Epithelial cell of esophagus (primary cell): ENCODE data around the gene NXN.
"Not testable (repeated sequence)": the region's sequence is repeated elsewhere in the genome, so short reads cannot be mapped to it uniquely, and the experiment has no call there.

Experiments used
- DNase-seq: peaks from one replicate; pipeline ENCODE4 v3.0.0; 2010; ENCODE audit warnings: low read depth
- H3K4me3 ChIP-seq: 2 replicates; pipeline ENCODE4 v1.5.1; 2011; ENCODE audit warnings: mild to moderate bottlenecking, low read length, control low read depth
- TF ChIP-seq, protein P1 (sequence below): IDR thresholded peaks from 2 replicates; pipeline ENCODE4 v1.5.1; 2011; ENCODE audit warnings: low read depth, mild to moderate bottlenecking, low read length, control low read depth, inconsistent platforms; ENCODE audit not compliant: insufficient read depth; ENCODE audit errors: missing control alignments

Gene NXN

DNA sequence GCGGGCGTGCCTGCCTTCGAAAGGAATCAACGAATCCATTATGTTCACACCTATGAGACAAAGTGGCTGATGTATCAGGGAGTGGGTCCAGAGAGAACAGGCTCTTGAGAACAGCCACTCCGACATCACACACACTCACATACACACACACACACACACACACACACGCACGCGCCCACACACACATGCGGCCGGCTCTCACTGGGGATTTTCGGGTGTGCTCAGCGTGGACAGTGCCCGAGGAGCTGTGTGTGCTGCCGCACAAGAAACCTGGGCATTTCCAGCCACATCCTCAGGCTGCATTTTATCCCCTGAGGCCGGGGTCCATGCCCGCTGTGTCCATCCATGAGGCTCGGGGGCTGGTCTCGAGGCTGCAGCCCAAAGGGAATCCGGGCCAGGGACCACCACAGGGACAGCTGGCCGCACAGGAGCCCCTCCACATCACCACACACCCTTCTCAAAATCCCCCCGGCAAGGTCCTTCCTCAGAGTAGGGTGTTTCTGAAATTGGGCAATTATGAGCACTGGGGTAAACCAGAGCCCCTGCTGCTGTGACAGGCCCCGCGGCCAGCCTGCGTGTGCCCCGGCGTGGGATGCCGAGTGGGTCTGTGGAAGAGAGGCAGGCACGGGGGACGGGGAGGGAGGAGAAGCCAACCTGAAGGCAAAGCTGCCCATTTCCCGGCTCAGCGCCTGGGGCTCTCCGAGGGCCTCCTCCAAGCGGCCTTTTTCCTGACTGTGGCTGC lies 172.6 kb downstream of the NXN start:
- DNase-seq = no peak
- H3K4me3 ChIP-seq = no peak overlapping the region
- TF ChIP-seq, protein P1, sequence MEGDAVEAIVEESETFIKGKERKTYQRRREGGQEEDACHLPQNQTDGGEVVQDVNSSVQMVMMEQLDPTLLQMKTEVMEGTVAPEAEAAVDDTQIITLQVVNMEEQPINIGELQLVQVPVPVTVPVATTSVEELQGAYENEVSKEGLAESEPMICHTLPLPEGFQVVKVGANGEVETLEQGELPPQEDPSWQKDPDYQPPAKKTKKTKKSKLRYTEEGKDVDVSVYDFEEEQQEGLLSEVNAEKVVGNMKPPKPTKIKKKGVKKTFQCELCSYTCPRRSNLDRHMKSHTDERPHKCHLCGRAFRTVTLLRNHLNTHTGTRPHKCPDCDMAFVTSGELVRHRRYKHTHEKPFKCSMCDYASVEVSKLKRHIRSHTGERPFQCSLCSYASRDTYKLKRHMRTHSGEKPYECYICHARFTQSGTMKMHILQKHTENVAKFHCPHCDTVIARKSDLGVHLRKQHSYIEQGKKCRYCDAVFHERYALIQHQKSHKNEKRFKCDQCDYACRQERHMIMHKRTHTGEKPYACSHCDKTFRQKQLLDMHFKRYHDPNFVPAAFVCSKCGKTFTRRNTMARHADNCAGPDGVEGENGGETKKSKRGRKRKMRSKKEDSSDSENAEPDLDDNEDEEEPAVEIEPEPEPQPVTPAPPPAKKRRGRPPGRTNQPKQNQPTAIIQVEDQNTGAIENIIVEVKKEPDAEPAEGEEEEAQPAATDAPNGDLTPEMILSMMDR = no peak

DNA sequence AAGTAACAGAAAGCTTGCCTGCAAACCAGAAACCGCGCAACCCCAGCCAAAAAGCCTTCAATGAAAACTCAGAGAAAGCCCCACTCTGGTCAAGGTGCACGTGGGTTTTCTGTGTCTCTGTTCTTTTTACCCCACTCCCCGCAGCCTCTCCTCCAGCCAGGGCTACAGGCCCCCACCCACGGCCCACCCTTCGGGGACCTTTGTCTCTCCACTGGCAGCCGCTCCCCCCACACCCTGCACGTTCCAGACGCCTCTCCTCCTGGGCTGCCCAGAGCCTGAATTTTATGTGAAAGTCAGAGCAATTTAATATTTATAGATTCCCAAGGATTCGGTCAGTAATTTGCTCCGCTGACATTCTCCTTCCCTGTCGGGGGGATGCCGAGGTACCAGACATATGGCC lies 173.2 kb downstream of the NXN start:
- TF ChIP-seq, protein P1 = no peak
- H3K4me3 ChIP-seq = no peak overlapping the region
- no peak for DNase-seq

DNA sequence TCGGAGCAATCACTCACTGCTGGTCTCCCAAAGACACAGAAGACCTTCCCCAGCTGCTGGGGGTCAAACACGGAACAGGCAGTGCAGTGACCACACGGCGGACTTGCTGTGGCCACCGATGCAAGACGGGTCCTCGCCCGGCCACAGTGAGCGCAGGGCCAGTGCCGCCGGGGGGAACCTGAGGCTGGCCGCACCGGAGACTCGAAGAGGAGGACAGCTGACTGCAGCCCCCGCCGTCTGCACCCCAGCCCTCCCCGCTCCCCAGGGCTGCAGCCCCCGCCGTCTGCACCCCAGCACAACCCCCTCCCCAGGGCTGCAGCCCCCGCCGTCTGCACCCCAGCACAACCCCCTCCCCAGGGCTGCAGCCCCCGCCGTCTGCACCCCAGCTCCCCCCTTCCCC lies 173.7 kb downstream of the NXN start:
- H3K4me3 ChIP-seq, DNase-seq: not testable (repeated sequence)

DNA sequence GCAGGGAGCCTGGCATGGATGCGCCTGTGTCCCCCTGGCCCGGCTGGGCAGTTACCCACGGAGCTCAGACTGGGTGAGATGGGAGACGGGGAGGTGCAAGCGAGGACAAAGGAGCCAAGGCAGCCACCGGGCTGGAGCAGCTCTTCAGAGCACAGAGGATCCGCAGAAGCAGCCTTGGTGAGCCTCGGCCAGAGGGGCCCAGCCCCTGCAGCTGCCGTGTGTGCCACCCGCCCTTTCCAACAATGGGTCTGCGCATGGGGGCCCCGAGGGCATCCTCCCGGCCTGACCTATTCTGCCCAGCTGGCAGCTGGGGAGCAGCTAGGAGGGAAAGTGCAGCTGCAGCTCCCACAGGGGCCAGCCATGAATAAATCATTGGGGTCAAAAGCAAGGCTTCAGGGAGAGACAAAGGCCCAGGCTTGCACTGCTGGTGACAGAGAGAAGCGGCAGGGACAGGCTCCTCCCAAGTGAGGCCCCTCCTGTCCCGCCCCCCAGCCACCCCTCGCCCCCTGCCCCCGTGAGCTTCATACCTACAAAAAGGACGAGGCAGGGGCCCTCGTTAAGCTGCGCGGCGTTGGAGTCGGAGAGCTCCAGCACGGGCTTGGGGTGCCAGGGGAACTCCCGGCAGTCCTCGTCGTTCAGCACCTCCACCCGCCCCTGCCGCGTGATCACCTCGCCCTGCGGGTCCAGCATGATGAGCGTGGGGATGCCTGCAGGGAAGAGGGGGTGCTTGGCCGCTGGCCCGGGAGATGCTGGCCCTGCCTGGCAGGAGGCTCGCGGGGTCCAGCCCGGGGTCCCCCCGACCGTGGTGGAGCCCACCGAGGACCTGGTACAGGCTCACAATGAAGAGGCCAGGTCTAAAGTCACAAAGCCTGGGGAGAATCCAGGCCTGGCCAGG lies 174.8 kb downstream of the NXN start:
- no peak for DNase-seq
- TF ChIP-seq, protein P1 = no peak
- H3K4me3 ChIP-seq = no peak overlapping the region

DNA sequence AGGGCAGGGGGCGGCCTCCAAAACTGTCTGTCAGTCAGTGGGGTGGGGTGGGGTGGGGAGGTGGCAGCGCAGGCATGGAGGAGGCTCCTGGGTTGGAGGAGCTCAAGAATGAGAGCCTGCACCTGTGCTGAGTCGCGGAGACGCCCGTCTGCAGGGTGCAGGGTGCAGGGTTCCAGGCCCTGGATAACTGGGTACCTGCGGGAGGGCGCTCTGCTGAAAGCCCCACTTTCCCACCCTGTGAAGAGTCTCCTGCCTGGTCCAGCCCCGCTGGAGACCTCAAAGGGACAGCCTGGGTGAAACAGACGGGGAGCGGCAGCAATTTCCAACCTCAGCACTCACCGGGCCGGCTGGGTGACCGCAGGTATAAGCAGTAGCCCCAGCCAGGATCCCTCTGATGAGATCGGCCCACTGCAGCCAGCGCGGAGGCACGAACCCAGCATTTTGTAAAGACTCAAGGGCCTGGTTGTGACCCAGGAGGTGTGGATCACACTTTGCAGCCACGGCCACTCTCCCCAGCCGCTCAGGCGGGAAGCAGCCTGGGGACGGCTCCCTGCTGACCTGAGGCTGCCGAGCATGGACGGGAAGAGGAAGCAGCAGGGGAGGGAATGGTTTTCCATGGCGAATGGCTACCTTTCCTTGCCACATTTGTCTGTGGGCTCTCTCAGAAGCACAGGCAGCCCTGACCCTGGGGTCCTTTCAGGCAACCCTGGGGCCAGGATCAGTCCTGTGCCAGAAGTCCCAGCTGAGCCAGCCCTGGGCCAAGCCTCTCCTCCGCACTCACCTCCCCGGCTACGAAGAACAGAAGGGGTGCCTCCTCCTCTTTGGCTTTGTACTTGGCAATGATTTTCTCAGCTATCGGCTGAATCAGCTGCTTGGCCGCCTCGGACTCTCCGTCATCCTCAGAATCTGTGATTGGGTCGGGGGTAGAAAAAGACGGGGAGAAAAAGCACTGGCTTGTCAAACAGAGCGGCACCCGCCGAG lies 176.4 kb downstream of the NXN start:
- TF ChIP-seq, protein P1 = no peak
- DNase-seq = no peak
- no peak overlapping the region for H3K4me3 ChIP-seq

DNA sequence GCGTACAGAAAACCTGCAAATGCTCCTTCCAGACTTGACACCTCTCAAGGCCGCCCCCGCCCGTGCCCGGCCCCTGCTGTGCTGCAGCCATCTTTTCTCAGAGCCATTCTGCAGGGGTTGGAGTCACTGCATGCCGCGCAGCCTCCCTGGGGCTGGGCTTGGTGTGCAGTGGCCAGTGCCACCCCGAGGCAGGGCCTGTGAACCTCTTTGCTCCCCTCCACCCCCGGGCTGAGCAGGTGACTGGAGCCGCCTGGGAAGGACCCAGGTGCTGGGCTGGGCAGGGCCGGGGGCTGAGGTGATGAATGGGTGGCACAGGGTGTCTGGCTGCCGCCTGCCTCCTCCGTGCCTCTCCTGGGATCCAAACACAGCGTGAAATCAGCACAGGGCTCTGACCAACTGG lies 177.1 kb downstream of the NXN start:
- no peak overlapping the region for H3K4me3 ChIP-seq
- DNase-seq = no peak
- TF ChIP-seq, protein P1 = no peak

DNA sequence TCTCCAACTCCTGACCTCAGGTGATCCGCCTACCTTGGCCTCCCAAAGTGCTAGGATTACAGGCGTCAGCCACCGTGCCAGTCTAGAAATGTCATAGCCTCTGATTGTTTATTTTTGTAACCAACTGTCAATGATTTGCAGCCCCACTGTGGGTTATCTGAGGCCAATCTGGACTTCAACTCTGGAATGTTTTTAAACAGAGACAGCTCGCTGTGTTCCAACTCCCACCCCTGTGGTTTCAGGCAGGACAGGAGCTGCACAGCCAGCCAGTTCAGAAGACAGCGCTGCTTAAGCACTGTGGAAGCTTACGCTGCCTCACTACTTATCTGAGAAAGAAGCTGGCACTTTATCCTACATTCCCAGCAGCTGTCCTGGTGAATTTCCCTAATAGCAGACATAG lies 177.9 kb downstream of the NXN start:
- H3K4me3 ChIP-seq = no peak overlapping the region
- DNase-seq = no peak
- TF ChIP-seq, protein P1 = no peak
